Ishikawa (cell line): ENCODE measurements around the gene FAM114A1.

Experiments
- CEBPB ChIP-seq: IDR thresholded peaks from 2 replicates; pipeline ENCODE4 v1.6.1; 2012
- CREB1 ChIP-seq: IDR thresholded peaks from 2 replicates; pipeline ENCODE4 v1.6.1; 2012; ENCODE audit warnings: low read depth
- EGR1 ChIP-seq: IDR thresholded peaks from 2 replicates; pipeline ENCODE4 v1.6.1; 2012
- EP300 ChIP-seq: IDR thresholded peaks from 2 replicates; pipeline ENCODE4 v1.6.1; 2012; ENCODE audit warnings: borderline replicate concordance
- FOXM1 ChIP-seq: IDR thresholded peaks from 2 replicates; pipeline ENCODE4 v1.6.1; 2012; ENCODE audit warnings: low read depth, borderline replicate concordance
- MAX ChIP-seq: IDR thresholded peaks from 2 replicates; pipeline ENCODE4 v1.6.1; 2012
- NFIC ChIP-seq: IDR thresholded peaks from 2 replicates; pipeline ENCODE4 v1.6.1; 2012
- RAD21 ChIP-seq: IDR thresholded peaks from 2 replicates; pipeline ENCODE4 v1.6.1; 2012; ENCODE audit warnings: low read depth
- REST ChIP-seq: IDR thresholded peaks from 2 replicates; pipeline ENCODE4 v1.6.1; 2012; ENCODE audit warnings: low read depth, mild to moderate bottlenecking
- TAF1 ChIP-seq: IDR thresholded peaks from 2 replicates; pipeline ENCODE4 v1.6.1; 2012; ENCODE audit warnings: low read depth, mild to moderate bottlenecking
- TCF12 ChIP-seq: IDR thresholded peaks from 2 replicates; pipeline ENCODE4 v1.6.1; 2012; ENCODE audit warnings: low read depth
- TEAD4 ChIP-seq: IDR thresholded peaks from 2 replicates; pipeline ENCODE4 v1.6.1; 2012
- USF1 ChIP-seq: IDR thresholded peaks from 2 replicates; pipeline ENCODE4 v1.6.1; 2012
- YY1 ChIP-seq: IDR thresholded peaks from 2 replicates; pipeline ENCODE4 v1.6.1; 2012; ENCODE audit warnings: low read depth
- ZBTB7A ChIP-seq: IDR thresholded peaks from 2 replicates; pipeline ENCODE4 v1.6.1; 2012; ENCODE audit warnings: low read depth

FAM114A1 gene

GRCh38 chr4:38823766-38824165 is 43.8 kb upstream of the FAM114A1 start:
- TF ChIP-seq CREB1 (no peak), NFIC (no peak), MAX (no peak), EP300 (no peak), RAD21 (no peak), FOXM1 (no peak)

- TF ChIP-seq NFIC = no peak
- no peak for TF ChIP-seq RAD21
- no peak for TF ChIP-seq EP300
- TF ChIP-seq CREB1 = no peak
- no peak for TF ChIP-seq TEAD4
Observed at GRCh38 chr4:38829237-38829636, 38.4 kb upstream of the FAM114A1 start.

- TF ChIP-seq NFIC (no peak), ZBTB7A (no peak), FOXM1 (no peak), MAX (no peak), CEBPB (no peak)
Observed at GRCh38 chr4:38831653-38832052, 36.0 kb upstream of the FAM114A1 start.

- TF ChIP-seq TCF12 = no peak
- no peak for TF ChIP-seq RAD21
- TF ChIP-seq YY1 = no peak
- TF ChIP-seq TEAD4 = no peak
- no peak for TF ChIP-seq NFIC
- no peak for TF ChIP-seq USF1
- no peak for TF ChIP-seq ZBTB7A
- no peak for TF ChIP-seq FOXM1
- TF ChIP-seq EP300 = no peak
- no peak for TF ChIP-seq TAF1
- no peak for TF ChIP-seq MAX
- TF ChIP-seq CEBPB = no peak
- no peak for TF ChIP-seq REST
- no peak for TF ChIP-seq EGR1
Observed at GRCh38 chr4:38832206-38832605, 35.4 kb upstream of the FAM114A1 start.

GRCh38 chr4:38832624-38833528 is 34.7 kb upstream of the FAM114A1 start:
- TF ChIP-seq RAD21 = no peak
- TF ChIP-seq ZBTB7A = no peak

GRCh38 chr4:38834570-38834969 is 33.0 kb upstream of the FAM114A1 start:
- TF ChIP-seq MAX (no peak), CREB1 (no peak), TCF12 (no peak), EGR1 (no peak), TEAD4 (no peak), TAF1 (no peak), USF1 (no peak), YY1 (no peak)

GRCh38 chr4:38837334-38837733 is 30.3 kb upstream of the FAM114A1 start:
- TF ChIP-seq TCF12 (no peak), RAD21 (no peak), NFIC (no peak)

GRCh38 chr4:38837849-38838248 is 29.8 kb upstream of the FAM114A1 start:
- TF ChIP-seq MAX (no peak), NFIC (no peak), RAD21 (no peak), YY1 (no peak), TAF1 (no peak), FOXM1 (no peak), CEBPB (no peak), TCF12 (no peak), TEAD4 (no peak), USF1 (no peak), REST (no peak), CREB1 (no peak), ZBTB7A (no peak), EGR1 (no peak), EP300 (no peak)
